Vagina (tissue), 2 donors: ENCODE data around the gene NR2C1. TPM values are rescaled to one million over a fixed set of nuclear protein-coding genes. Genes with fewer than 3 reads are reported as not detected.
"Not testable (repeated sequence)": the region's sequence is repeated elsewhere in the genome, so short reads cannot be mapped to it uniquely, and the experiment has no call there.

ENCODE experiments used
- DNase-seq, 2 donors: peaks; one replicate each; pipeline ENCODE4 v3.0.0-alpha.2; 2017; ENCODE audit errors: extremely low spot score in 2 of 2
- H3K27ac ChIP-seq: fragments of 200-600 bp; sonication (generic); one replicate; pipeline ENCODE4 v1.5.1; 2019
- H3K27me3 ChIP-seq: fragments of 200-600 bp; sonication (generic); one replicate; pipeline ENCODE4 v1.5.1; 2019
- H3K36me3 ChIP-seq, 2 donors: fragments of 200-600 bp; sonication (generic); one replicate each; pipeline ENCODE4 v1.5.1; 2017 to 2019
- H3K4me1 ChIP-seq: fragments of 200-600 bp; sonication (generic); one replicate; pipeline ENCODE4 v1.5.1; 2019
- H3K4me3 ChIP-seq, 2 donors: fragments of 200-600 bp; sonication (generic); 1 replicate in 1 of 2; 2 replicates in 1 of 2; pipeline ENCODE4 v1.5.1; 2016 to 2019
- H3K9me3 ChIP-seq: fragments of 200-600 bp; sonication (generic); one replicate; pipeline ENCODE4 v1.5.1; 2019
- POLR2A ChIP-seq, 2 donors: fragments of 450-650 bp; IDR thresholded peaks; one replicate each; pipeline ENCODE4 v1.6.1; 2017; ENCODE audit warnings: antibody characterized with exemption in 2 of 2, mild to moderate bottlenecking in 2 of 2, moderate library complexity in 2 of 2
- POLR2AphosphoS5 ChIP-seq, 2 donors: sonication (generic); formaldehyde crosslinking; IDR thresholded peaks; one replicate each; pipeline ENCODE4 v1.9.0; 2017; ENCODE audit warnings: antibody characterized with exemption in 2 of 2, mild to moderate bottlenecking in 2 of 2, low read depth in 1 of 2; ENCODE audit not compliant: insufficient read depth in 1 of 2
- intact Hi-C: fragments of 100-400 bp; cut with DNase I; formaldehyde crosslinking; loops from one replicate; pipeline ENCODE4 v1.15.1; 2023
- total RNA-seq: library from RNA; depleted of rRNA; stranded (reverse); fragments of >200 nt; gene quantifications from one replicate; pipeline ENCODE4 v1.2.3, GENCODE V29; 2016
- TF ChIP-seq, protein P1 (sequence below), 3 experiments: fragments of 450-650 bp in 2 of 3; fragments of 200-600 bp in 1 of 3; sonication (generic) in 1 of 3; IDR thresholded peaks; one replicate each; pipeline ENCODE4 v1.5.1; 2017 to 2019; ENCODE audit warnings: antibody characterized with exemption in 3 of 3, mild to moderate bottlenecking in 2 of 3, moderate library complexity in 2 of 3

NR2C1 gene
- total RNA-seq, 1 donor from 2014 or later: 49.4 TPM

DNA sequence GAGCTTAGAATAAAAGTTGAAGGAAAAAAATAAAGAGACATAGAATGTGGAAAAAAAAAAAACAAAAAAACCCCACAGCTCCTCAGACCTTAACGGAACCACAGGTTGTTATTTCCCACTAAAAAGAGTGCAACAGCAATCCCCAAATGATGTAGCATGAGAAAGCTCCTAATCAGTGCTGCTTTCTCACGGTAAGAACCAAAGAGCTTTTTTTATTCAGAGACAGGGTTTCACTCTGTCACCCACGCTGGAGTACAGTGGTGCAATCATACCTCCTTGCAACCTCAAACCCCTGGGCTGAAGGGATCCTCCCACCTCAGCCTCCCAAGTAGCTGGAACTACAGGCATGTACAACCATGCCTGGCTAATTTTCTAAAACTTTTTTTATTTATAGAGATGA lies 83.2 kb downstream of the NR2C1 start:
- no peak overlapping the region for H3K27ac ChIP-seq
- no peak for DNase-seq
- intact Hi-C loops: no loop called here
- H3K27me3 ChIP-seq: no peaks in the 10 kb centered on the region
- H3K4me3 ChIP-seq: no peak overlapping the region
- H3K9me3 ChIP-seq: no peaks in the 10 kb centered on the region
- H3K4me1 ChIP-seq: no peaks in the 10 kb centered on the region
- H3K36me3 ChIP-seq: peaks cover 0 to 4% of the 10 kb centered on the region in 2 donors
- TF ChIP-seq POLR2A (IDR thresholded peaks at IDR 0.05): no peak
- TF ChIP-seq, protein P1, sequence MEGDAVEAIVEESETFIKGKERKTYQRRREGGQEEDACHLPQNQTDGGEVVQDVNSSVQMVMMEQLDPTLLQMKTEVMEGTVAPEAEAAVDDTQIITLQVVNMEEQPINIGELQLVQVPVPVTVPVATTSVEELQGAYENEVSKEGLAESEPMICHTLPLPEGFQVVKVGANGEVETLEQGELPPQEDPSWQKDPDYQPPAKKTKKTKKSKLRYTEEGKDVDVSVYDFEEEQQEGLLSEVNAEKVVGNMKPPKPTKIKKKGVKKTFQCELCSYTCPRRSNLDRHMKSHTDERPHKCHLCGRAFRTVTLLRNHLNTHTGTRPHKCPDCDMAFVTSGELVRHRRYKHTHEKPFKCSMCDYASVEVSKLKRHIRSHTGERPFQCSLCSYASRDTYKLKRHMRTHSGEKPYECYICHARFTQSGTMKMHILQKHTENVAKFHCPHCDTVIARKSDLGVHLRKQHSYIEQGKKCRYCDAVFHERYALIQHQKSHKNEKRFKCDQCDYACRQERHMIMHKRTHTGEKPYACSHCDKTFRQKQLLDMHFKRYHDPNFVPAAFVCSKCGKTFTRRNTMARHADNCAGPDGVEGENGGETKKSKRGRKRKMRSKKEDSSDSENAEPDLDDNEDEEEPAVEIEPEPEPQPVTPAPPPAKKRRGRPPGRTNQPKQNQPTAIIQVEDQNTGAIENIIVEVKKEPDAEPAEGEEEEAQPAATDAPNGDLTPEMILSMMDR (IDR thresholded peaks at IDR 0.05): no peak
- no peak for TF ChIP-seq POLR2AphosphoS5 (IDR thresholded peaks at IDR 0.05; ENCODE audit: insufficient read depth in 1 of 2, low read depth in 1 of 2)

DNA sequence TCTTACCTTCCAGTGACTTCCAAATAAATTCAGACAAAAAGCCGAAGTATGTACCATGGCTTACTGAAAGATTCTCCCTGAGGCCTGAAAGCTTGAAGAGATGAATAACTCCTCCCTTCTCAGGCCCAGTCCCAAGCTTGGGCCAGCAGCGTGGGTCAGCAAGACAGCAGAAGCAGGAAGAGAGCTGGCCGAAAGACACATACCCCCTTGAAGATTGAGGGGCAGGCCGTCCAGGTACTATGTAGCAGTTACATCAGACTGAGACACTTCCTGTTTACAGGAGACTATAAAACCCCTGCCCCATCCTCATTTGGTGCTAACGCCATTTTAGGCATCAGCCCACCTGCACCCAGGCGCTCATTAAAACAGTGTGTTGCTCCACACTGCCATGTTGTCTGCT lies 84.9 kb downstream of the NR2C1 start:
- DNase-seq: no peak
- intact Hi-C loops: no loop called here
- TF ChIP-seq POLR2A (IDR thresholded peaks at IDR 0.05) (no peak), POLR2AphosphoS5 (IDR thresholded peaks at IDR 0.05; ENCODE audit: insufficient read depth in 1 of 2, low read depth in 1 of 2) (no peak)
- TF ChIP-seq, protein P1 (IDR thresholded peaks at IDR 0.05): no peak

DNA sequence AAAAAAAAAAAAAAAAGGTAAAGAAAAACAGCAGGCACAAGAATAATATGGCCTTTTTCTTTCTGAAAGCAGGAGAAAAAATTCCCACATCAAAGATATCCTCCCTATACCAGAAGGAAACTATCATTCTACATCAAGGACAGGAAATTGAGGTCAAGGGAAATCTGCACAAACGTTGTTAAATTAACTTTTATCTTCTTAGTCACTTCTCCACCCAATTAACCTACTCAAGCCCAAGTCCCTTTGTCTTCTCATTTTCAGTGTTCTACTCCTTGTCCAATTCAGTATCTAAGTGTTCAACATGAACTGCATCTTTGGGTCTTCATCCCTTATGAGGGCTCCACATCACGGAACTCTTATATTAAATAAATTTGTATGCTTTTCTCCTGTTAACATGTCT lies 85.6 kb downstream of the NR2C1 start:
- TF ChIP-seq POLR2AphosphoS5 (IDR thresholded peaks at IDR 0.05; ENCODE audit: insufficient read depth in 1 of 2, low read depth in 1 of 2) (no peak), POLR2A (IDR thresholded peaks at IDR 0.05) (no peak)
- TF ChIP-seq, protein P1 (IDR thresholded peaks at IDR 0.05): no peak
- Histone ChIP-seq H3K9me3 (no peaks in the 10 kb centered on the region), H3K36me3 (peaks cover 0 to 4% of the 10 kb centered on the region in 2 donors), H3K27ac (no peak overlapping the region), H3K27me3 (no peaks in the 10 kb centered on the region), H3K4me1 (no peaks in the 10 kb centered on the region), H3K4me3 (no peak overlapping the region)
- no peak for DNase-seq
- intact Hi-C loops: no loop called here

More for the DNA sequence above, 84.9 kb downstream of the NR2C1 start:
- H3K27me3 ChIP-seq: no peaks in the 10 kb centered on the region
- H3K4me3 ChIP-seq: no peak overlapping the region
- H3K27ac ChIP-seq: no peak overlapping the region
- H3K9me3 ChIP-seq: no peaks in the 10 kb centered on the region
- H3K4me1 ChIP-seq: no peaks in the 10 kb centered on the region
- peaks cover 0 to 4% of the 10 kb centered on the region in 2 donors for H3K36me3 ChIP-seq

DNA sequence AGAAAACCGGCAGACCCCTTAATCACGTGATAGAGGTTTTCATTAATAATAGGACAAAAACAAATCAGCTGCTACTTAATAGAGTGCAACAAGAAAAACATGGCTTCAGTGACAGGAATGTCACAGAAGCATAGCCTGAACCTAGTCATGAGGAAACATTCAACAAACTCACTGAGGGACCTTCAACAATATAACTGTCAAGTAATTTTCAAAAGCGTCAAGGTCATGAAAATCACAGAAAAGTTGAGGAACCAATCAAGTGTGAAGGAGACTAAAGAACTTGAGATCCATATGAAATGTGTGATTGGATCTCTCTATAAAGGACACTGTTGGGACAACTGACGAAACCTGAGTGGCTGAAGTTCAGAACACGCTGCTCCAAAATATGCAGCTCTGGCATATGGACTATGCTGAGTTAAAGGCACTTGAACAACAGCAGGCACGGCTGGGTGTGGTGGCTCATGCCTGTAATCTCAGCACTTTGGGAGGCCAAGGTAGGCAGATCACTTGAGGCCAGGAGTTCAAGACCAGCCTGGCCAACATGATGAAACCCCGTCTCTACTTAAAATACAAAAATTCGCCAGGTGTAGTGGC lies 86.2 kb downstream of the NR2C1 start:
- intact Hi-C loops: no loop called here
- H3K4me3 ChIP-seq: no peak overlapping the region
- TF ChIP-seq POLR2AphosphoS5 (IDR thresholded peaks at IDR 0.05; ENCODE audit: insufficient read depth in 1 of 2, low read depth in 1 of 2): no peak
- no peak for TF ChIP-seq POLR2A (IDR thresholded peaks at IDR 0.05)
- no peaks in the 10 kb centered on the region for H3K36me3 ChIP-seq
- DNase-seq: no peak
- no peaks in the 10 kb centered on the region for H3K9me3 ChIP-seq
- H3K27ac ChIP-seq: no peak overlapping the region
- H3K27me3 ChIP-seq: no peaks in the 10 kb centered on the region
- no peaks in the 10 kb centered on the region for H3K4me1 ChIP-seq

DNA sequence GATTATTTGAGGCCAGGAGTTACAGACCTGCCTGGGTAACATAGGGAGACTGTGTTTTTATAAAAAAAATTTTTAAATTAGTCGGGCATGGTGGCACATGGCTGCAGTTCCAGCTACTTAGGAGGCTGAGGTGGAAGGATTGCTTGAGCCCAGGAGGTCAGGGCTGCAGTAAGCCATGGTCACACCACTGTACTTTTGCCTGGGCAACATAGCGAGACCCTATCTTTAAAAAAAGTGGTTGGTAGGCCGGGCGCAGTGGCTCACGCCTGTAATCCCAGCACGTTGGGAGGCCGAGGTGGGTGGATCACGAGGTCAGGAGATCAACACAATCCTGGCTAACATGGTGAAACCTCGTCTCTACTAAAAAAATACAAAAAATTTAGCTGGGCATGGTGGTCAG lies 88.3 kb downstream of the NR2C1 start:
- H3K9me3 ChIP-seq, H3K4me1 ChIP-seq, H3K27me3 ChIP-seq, H3K27ac ChIP-seq, H3K4me3 ChIP-seq, H3K36me3 ChIP-seq, intact Hi-C loops, DNase-seq: not testable (repeated sequence)

DNA sequence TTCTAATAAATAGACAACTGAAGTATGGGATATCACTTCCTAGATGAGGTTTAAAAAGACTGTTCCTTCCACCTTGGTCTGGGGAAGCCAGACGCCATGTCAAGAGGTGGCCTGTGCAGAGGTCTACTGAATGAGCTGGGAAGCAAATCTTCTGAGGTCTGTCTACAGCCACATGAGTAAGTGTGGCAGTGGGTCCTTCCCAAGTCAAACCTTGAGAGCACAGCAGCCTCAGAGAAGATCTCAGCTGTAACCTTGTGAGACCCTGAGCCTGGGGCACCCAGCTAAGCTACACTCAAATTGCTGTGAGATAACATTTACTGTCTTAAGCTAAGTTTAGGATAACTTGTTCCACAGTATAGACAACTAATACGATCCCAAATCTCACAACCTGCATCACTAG lies 90.1 kb downstream of the NR2C1 start:
- no peak for TF ChIP-seq POLR2A (IDR thresholded peaks at IDR 0.05)
- TF ChIP-seq POLR2AphosphoS5 (IDR thresholded peaks at IDR 0.05; ENCODE audit: insufficient read depth in 1 of 2, low read depth in 1 of 2): no peak
- TF ChIP-seq, protein P1 (IDR thresholded peaks at IDR 0.05): no peak
- Histone ChIP-seq H3K4me1 (no peaks in the 10 kb centered on the region), H3K4me3 (no peak overlapping the region), H3K27ac (no peak overlapping the region), H3K27me3 (no peaks in the 10 kb centered on the region), H3K36me3 (no peaks in the 10 kb centered on the region), H3K9me3 (no peaks in the 10 kb centered on the region)
- no peak for DNase-seq
- intact Hi-C loops: no loop called here
